Heart left ventricle (tissue), 13 donors: ENCODE data around the gene NR1D1.

Experiments
- CTCF ChIP-seq, 12 donors: fragments of 200-600 bp; sonication (generic) in 4 of 12; IDR thresholded peaks; one replicate each; pipeline versions ENCODE4 v1.5.0 to v1.8.0; 2018 to 2022; ENCODE audit warnings: antibody characterized with exemption in 12 of 12, mild to moderate bottlenecking in 5 of 12
- POLR2A ChIP-seq, 2 donors: fragments of 450-650 bp; IDR thresholded peaks; one replicate each; pipeline ENCODE4 v1.6.1; 2017; ENCODE audit warnings: antibody characterized with exemption in 2 of 2, mild to moderate bottlenecking in 2 of 2, moderate library complexity in 2 of 2
- donor health status: ischemic (EF 13 %, LVEDD 7.1; RV severe dilation, severe dysfunction).
- donor health status: DM: no; HTN: yes; CAD: no.
- donor health status: DM: no; HTN: no; CAD: no.
- donor health status: ischemic (EF 25% LVEDD 6.9; RV normal size, moderate dysfunction).
- donor health status: ischemic (EF 25% LVEDD 5.7; RV mildly dilated, moderate dysfunction).
- donor health status: ischemic (EF 35%, LVEDD 5.7; RV mildly dilated, moderate dysfunction).
- donor health status: nonischemic (EF 11% LVEDD 7.7; RV severe dilation, severe dysfunction).
- donor health status: DM: yes; HTN: yes; CAD: no.
- donor health status: PGD.
- donor health status: ischemic (EF 29% LVEDD 5.4; RV normal size, mild dysfunction).
- donor health status: nonischemic (EF 23%, LVEDD 6.1; RV moderate dilation, normal function).

DNA sequence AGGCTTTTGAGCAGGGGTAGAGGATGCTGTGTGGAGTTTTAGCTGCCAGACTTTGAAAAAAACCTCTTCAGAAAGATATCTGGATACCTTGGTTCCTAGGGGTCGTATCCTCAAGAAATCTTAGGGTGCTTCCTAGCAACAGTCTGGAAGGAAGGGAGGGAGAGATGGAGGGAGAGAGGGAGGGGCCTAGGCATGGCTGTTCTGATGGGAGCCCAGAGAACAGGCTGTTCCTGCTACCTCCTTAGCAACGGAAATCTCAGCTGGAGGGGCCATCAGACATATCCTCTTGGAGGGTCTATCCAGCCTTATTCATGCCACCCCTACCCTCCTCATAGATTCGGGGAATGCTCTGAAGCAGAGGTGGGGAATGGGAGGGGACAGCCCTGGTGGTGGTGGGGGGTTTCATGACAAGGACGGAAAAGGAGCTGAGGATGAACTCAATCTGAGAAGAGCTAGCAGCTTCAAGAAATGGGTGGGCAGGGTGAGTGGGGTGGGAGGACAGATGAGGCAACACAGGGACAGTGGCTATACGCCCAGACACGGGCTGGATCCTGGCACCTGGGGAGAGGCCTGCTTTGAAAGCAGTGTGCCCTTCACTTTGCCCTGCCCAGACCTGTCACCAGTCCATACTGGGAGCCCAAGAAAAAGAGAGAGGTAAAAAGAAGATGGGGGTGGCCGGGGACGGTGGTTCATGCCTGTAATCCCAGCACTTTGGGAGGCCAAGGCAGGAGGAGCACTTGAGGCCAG, 40.5 kb downstream of the NR1D1 start:
- TF ChIP-seq CTCF (IDR thresholded peaks at IDR 0.05) (no peak), POLR2A (IDR thresholded peaks at IDR 0.05) (no peak)
